Activated CD8-positive, alpha-beta memory T cell treated with anti-CD3 and anti-CD28 coated beads, Interleukin-2, amount 50 U/mL, for 24 hours (primary cell): ENCODE data around the gene PPFIBP2.

Source experiments
- DNase-seq: peaks from one replicate; pipeline ENCODE4 v3.0.0-alpha.2; 2020; ENCODE audit errors: extremely low read depth

Gene PPFIBP2

GRCh38 chr11:7551571-7551970, 37.8 kb downstream of the PPFIBP2 start:
- no peak for DNase-seq

DNA sequence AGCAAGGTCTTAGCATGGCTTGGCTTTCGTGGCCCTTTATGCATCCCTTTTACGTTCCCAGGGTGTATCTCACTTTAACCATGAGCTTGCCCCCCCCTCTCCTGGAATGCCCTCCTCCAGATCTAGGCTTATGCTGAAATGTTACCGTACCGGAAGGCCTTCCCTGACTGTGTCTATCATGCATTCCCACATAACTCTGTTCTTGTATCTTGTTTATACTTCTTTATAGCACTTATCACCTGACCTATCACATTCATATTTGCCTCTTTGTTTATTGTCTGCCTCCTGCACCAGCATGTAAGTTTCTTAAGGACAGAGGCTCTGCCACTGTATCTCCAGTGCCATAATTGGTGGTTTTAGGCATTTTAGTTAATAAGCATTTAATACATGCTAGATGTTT, 38.9 kb downstream of the PPFIBP2 start:
- no peak for DNase-seq

DNA sequence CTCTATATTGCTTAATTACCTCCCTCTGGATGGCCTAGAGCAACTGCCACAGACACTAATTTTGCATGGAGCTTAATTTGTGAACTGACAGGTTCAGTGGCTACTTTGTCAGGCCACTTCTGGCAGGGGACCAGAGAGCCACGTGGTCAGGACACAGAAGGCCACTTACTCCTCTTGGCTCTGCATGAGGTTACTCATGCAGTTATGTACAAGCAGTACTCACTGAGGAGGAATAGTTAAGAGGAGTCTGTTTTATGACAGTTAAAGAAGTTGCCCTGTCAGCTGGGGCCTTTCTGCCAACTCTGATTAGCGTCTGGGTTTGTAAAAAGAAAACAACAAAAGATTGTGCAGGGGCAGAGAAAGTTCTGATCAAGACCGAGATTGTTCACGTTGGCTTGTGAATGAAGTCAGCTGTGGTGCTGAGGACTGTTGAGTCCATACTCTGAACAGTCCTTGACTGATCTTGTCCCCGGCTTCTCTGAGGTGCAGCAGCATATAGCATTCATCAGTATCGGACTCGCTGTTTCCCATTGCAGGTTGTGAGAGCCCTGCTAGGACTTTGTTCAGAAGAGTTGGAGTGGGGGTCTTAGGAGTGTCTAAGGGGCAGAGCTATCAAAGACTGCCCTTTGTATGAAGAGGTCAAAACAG, 41.4 kb downstream of the PPFIBP2 start:
- no peak for DNase-seq

GRCh38 chr11:7558046-7558445, 44.2 kb downstream of the PPFIBP2 start:
- DNase-seq: no peak

DNA sequence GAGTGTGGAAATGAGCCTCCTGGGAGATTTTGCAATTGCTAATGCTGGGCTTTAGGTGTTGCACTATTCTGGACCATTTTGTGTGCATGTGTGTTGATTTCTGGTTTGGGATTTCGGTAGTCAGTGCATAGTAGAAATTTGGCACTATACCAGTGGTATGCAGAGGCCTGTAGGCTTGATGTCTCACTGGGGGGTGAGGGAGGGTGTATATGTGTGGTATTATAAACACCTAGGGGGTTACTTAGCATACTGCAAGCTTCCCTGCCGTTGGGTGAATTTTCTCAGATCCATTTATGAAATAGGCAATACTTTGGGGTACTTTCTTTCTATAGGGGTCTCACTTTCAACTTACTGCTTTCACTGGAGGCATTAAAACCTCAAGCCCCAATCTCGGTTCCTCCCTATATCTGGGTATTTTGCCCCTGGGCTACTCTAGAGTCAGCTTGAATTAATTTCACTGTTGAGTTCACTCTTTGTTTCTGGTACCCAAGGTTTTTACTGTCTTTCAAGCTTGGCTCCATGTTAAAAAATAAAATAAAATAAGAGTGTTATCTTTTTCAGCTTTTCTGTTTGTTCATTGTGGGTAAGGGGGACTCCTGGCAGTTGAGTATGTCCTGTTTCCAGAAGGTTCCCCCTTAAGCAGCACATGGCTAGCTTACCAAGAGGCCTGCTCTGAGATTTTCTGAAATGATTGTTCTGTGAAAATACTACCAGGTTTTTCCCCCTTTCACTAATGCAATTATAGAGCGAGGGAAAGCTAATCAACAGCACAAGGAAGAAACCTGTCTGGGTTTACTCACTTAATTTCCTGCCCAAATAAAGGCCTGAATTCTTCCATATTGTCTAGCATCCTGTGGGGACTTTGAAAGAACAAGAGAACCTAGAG, 45.8 kb downstream of the PPFIBP2 start:
- no peak for DNase-seq

DNA sequence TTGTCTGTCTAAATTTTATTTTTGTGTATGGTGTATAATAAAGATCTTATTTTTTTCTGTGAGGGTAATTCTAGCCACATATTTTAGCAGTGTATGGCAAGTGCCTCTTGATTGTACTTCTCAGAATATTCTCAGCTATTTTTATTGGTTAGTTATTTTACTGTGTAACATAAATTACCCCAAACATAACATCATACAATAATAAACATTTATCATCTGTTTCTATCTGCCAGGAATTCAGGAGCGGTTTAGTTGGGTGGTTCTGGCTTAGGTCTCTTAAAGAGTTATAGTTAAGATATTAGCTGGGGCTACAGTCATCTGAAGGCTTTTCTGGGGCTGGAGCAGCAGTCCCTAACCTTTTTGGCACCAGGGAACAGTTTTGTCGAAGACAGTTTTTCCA, 47.8 kb downstream of the PPFIBP2 start:
- DNase-seq: no peak

DNA sequence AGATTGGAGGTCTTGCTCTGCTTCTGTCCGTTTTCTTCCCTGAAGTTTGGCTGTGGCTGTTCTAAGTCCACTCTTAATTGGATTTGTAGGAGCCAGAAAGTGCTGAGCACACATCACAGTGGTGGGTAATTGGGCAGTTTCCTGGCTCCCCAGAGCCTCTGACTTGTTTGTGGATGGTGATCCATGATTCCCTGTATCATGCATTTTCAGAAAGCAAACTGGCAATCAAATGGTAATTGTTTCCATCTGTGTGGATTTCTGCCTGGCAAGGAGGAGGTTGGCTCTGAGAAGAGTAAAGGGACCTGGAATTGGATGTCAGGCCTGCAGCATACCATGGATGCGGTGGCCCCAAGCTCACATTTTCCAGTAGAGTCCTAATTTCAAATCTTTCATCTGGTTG, 49.5 kb downstream of the PPFIBP2 start:
- DNase-seq: no peak

GRCh38 chr11:7564803-7565202, 51.0 kb downstream of the PPFIBP2 start:
- DNase-seq: no peak

DNA sequence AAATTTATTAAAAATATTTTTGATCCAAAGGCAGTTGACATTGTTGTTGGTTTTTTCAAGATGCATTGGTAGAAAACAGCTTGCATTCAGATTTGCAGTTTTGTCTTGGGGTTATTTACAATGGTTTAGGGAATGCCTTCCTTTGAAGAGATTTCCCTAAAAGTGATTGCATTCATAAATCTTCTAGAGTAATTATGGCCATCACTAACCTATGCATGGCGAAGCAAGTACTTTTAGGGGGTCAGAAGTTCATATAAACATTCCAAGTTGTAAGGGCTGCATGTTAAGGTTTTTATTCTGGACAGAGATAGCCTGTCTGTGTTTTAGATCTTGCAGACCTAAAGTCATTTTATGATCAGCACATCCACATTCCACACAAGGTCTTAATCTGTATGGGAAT, 53.5 kb downstream of the PPFIBP2 start:
- no peak for DNase-seq

GRCh38 chr11:7569044-7569443, 55.2 kb downstream of the PPFIBP2 start:
- DNase-seq: no peak

DNA sequence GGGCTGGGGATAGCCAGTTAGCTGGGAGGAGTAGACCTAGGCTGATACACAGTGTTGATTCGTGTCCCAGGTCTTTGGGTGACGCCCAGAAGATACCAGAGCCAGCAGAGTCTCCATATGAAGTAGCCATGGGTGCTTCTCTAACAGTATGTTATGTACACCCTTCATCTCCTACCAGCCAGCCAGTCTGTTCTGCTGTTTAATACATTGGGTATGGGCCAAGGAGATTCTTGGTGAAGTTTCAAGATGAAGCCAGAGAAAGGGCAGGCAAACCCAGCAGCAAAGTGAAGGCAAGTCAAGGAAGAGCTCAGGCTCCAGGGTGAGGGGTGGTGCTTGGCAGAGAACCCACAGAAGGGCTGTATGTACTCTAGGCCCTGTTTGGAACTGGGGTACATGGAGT, 56.4 kb downstream of the PPFIBP2 start:
- no peak for DNase-seq

- DNase-seq: no peak
Observed at GRCh38 chr11:7570938-7571521, 57.2 kb downstream of the PPFIBP2 start.

DNA sequence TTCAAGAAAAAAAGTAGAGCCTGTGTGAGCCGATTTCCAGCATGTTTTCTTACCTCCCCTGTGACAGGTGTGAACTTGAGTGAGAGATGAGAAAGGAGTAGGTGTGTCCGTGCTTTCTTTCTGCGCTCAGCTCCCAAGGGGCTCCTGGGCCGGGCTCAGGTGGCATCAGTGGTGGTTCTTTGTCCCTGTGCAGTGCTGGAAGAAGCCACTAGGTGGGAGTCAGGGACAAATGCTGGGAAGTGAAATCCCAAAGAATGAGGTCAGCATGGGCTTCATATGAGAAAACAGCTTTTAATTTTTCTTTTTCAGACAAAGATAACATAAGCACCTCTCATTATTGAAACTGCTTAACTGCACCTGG, 57.8 kb downstream of the PPFIBP2 start:
- DNase-seq: no peak

GRCh38 chr11:7572001-7572712, 58.4 kb downstream of the PPFIBP2 start:
- no peak for DNase-seq

DNA sequence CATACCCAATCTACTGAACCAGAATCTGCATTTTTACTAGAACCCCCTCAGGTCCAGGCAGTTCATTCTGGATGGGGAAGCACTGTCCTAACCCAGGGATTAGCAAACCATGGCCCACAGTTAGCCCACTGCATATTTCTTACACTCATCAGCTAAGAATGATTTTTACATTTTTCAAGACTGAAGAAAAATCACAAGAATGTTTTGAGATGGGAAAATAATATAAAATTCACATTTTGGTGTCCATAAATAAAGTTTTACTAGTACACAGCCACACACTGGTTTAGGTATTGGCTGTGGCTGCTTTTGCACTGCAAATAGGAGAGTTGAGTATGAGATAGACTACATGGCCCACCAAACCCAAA, 59.4 kb downstream of the PPFIBP2 start:
- no peak for DNase-seq

- DNase-seq: no peak
Observed at GRCh38 chr11:7573558-7574296, 59.9 kb downstream of the PPFIBP2 start.

DNA sequence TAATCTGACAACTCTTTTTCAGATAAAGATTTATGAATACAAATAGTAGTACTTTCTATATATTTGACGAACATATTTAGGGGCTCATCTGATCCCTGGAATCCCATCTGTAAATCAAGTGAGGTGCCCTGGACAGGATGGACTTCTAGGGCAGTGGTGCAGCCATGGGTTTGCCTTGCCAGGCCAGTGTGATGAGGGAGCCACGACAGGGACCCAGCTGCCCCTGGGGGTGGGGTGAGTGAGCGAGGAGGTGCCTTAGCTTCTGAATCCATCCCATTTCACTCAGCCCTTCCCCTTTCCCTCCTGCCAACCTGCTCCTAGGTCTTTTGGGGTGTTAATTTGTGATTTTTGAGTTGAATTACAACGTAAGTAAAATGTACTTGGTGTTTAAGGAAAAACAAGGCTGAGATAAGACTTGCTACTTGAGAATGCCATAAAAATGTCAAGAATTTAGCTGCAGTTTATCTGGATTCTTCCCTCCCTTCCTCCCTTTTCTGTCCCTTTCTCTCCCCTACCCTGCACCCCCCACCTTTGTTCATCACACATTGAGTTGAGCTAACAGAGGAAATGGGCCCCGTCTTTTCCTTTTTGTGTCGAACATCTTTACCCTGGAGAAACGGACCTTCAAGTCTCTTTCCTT, 60.8 kb downstream of the PPFIBP2 start:
- no peak for DNase-seq

- DNase-seq: no peak
Observed at GRCh38 chr11:7575841-7576725, 62.3 kb downstream of the PPFIBP2 start.

DNA sequence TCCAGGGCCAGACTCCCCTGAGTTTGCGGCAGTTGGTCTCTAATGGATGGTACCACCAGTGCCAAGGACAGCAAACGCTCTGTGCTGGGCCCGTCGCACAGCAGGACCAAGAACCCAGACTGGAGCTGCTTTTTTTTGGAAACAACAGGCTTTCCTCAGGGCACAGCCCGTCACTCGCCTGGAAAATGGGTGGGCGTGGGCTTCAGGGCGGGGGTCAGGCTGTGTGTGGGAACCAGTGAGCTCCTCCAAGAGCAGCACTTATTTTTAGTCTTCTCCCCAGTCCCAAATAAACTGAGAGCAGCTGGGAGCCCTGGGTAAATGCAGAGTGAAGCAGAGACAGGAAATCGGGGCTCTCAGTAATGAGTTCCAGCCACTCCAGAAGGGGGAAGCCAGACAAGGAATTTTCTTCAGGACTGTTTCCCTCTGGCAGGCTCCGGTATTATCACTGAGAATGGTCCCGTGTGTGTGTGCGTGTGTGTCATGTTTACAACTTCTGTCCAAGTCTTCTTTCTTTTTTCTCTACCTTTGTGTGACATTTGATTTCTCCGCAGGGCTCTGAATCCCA, 63.0 kb downstream of the PPFIBP2 start:
- DNase-seq: no peak
